Large intestine (tissue), 3 donors: ENCODE measurements around the gene SPEG. TPM values are rescaled to one million over a fixed set of nuclear protein-coding genes. Genes with fewer than 3 reads are reported as not detected.

Source experiments
- DNase-seq, 2 donors: peaks; one replicate each; pipeline versions ENCODE4 v3.0.0 to v3.0.0-alpha.2; 2013
- H3K27ac ChIP-seq: one replicate; pipeline ENCODE4 v1.5.1; 2013; ENCODE audit warnings: low read length
- H3K27me3 ChIP-seq: 2 replicates; pipeline ENCODE4 v1.6.1; 2013; ENCODE audit warnings: low read length; ENCODE audit not compliant: control insufficient read depth, insufficient read depth
- H3K36me3 ChIP-seq: 2 replicates; pipeline ENCODE4 v1.6.1; 2013; ENCODE audit warnings: low read length; ENCODE audit not compliant: control insufficient read depth, insufficient read depth
- H3K4me1 ChIP-seq: one replicate; pipeline ENCODE4 v1.6.1; 2013; ENCODE audit warnings: low read length; ENCODE audit not compliant: control insufficient read depth, insufficient read depth
- H3K4me3 ChIP-seq: one replicate; pipeline ENCODE4 v1.5.1; 2013; ENCODE audit warnings: low read length
- H3K9me3 ChIP-seq: one replicate; pipeline ENCODE4 v1.6.1; 2013; ENCODE audit warnings: mild to moderate bottlenecking, low read depth, low read length, moderate library complexity; ENCODE audit not compliant: control insufficient read depth
- WGBS: methylation state at CpG from one replicate; pipeline ENCODE4 v1.1.5; 2013; ENCODE audit warnings: low lambda C conversion rate; ENCODE audit not compliant: insufficient coverage; 5-methylcytosine and 5-hydroxymethylcytosine counted together
- polyA plus RNA-seq: library from polyadenylated mRNA; unstranded; fragments of 120-200 nt; gene quantifications from one replicate; pipeline ENCODE4 v1.2.1, GENCODE V29; 2013

SPEG gene
- polyA plus RNA-seq, 1 donor = 35.1 TPM

DNA sequence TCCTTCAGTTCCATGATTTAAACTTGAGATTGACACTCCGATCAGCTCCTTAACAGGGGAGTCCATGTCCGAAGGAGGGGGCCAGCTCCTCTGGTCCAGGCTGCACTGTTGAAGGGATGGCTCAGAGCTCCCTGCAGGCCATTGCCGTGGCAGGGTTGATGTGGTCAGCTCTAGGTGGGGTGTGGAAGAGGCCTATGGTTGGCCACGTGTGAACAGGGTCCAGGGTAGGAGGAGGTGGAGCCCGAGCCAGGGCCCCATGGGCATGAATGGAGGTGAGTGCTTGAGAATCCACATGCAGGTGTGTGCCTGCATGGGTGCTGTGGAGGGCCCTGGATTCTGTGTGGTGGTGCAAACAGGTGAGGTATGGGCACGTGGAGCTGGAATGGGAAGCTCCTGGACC lies 1.1 kb downstream of the SPEG start:
- Histone ChIP-seq H3K36me3 (no peaks in the 10 kb centered on the region), H3K27me3 (peaks cover 50% of the 10 kb centered on the region), H3K4me3 (no peak overlapping the region), H3K4me1 (peaks cover 3% of the 10 kb centered on the region), H3K9me3 (peaks cover 4% of the 10 kb centered on the region), H3K27ac (no peak overlapping the region)
- no CpG with 5 or more reads among the region's 6 CpGs for WGBS
- DNase-seq = no peak

DNA sequence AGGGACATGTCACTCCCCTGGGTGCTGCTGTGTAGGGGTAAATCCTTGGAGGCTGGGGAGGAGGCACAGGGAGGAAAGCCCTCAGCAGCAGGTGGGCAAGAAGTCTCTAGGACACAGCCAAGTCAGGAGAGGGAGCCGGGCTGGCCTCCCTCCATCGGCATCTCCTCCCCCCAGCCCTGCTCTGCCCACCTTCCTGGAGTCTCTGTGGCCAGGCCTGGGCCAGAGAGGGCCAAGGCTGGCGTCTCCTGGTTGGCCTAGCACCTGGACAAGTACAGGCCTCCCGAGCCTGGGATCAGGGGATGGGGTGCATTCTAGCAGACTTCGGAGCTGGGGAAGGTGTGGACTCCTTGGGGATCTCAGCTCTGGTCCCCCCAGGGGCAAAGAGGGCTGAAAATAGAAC lies 1.8 kb downstream of the SPEG start:
- Histone ChIP-seq H3K9me3 (peaks cover 4% of the 10 kb centered on the region), H3K36me3 (no peaks in the 10 kb centered on the region), H3K4me1 (peaks cover 8% of the 10 kb centered on the region), H3K27me3 (peaks cover 58% of the 10 kb centered on the region), H3K27ac (no peak overlapping the region), H3K4me3 (no peak overlapping the region)
- no peak for DNase-seq
- no CpG with 5 or more reads among the region's 5 CpGs for WGBS

DNA sequence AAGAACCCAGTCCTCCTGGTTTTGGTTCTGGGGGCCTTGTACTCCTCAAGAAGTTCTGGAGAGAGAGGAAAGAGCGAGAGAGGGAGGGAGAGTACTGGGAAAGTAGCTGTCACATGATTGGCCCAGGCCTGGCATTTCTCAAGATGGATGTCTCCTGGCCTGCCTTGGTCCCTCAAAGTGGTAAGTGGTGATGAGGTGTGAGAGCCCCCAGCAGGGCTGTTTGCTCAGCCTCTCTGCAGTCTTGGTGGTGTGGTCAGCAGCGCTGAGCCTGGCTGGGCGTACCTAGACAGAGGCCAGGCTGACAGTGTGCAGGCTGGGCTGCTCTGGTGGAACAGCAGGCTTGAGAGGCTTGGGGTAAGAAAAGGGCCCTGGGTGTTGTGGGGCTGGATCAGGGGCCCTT lies 2.5 kb downstream of the SPEG start:
- no peak for DNase-seq
- Histone ChIP-seq H3K36me3 (no peaks in the 10 kb centered on the region), H3K27me3 (peaks cover 59% of the 10 kb centered on the region), H3K4me3 (no peak overlapping the region), H3K4me1 (peaks cover 9% of the 10 kb centered on the region), H3K27ac (no peak overlapping the region), H3K9me3 (peaks cover 4% of the 10 kb centered on the region)
- WGBS = no CpG with 5 or more reads among the region's 3 CpGs

DNA sequence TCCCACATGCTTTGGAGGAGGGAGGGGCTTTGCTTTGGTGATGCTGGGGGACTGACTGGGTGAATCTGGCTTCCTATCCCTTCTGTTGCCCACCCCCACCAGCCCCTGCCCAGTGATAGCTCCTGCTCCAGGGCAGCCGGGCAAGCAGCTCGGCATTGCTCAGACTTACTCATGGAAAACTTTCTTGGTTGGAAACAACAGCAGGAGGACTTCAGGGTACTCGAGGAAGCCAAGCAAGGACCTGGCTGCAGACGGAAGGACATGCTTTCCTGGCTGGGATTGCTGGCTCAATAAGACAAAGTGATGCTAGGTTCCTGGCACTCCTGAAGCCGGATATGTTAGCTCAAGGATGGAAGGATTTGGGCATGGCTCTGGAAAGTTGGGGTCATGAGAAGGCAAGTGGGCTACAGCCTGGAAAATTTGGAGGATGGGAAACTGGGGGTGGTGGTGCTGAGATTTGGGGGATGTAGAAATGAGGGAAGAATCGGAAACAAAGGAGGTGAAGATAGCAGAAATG lies 3.1 kb downstream of the SPEG start:
- Histone ChIP-seq H3K36me3 (no peaks in the 10 kb centered on the region), H3K4me3 (no peak overlapping the region), H3K27me3 (peaks cover 64% of the 10 kb centered on the region), H3K27ac (no peak overlapping the region), H3K9me3 (peaks cover 4% of the 10 kb centered on the region), H3K4me1 (peaks cover 9% of the 10 kb centered on the region)
- WGBS = 100% methylated on average over 2 of the region's 6 CpGs
- DNase-seq = no peak

DNA sequence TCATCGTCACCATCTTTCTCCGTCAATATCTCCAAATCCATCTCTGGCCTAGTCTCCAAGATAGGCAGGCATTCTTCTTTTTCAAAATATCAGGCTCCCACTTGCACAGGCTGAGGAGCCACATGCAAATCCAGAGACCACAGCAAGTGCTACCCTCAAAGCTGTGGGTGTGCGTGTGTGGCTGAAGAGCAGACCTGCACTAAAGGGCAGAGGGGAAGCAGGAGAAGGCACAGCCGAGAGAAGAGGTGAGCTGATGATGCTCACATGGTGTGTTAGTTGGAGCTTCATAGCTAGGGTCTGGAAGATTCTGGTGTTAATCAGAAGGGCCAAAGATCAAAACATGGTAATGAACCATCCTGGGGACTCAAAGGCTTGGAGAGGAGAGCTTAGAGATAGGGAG lies 3.8 kb downstream of the SPEG start:
- Histone ChIP-seq H3K36me3 (no peaks in the 10 kb centered on the region), H3K27me3 (peaks cover 68% of the 10 kb centered on the region), H3K9me3 (peaks cover 4% of the 10 kb centered on the region), H3K4me1 (peaks cover 9% of the 10 kb centered on the region), H3K27ac (no peak overlapping the region), H3K4me3 (no peak overlapping the region)
- no peak for DNase-seq
- WGBS = no CpG with 5 or more reads among the region's 4 CpGs

DNA sequence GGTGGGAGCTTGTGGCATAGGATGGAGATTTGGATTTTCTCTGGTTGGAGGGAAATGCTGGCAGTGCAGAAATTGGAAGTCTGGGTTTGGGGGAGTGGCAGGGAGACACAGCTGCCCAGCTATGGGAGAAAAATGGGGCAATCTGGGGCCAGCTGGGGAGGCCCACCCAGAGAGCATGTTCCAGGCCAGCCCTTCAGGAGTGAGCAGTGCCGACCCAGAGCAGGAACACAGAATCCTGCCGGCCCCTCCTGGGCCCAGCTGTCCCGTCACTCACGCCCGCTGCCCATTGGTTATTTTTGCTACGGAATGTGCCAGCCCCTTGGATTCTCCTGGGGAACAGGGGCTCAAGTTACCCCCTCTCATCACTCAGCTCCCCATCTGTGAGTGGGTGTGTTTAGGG lies 4.9 kb downstream of the SPEG start:
- H3K27me3 ChIP-seq = peaks cover 67% of the 10 kb centered on the region
- no peak overlapping the region for H3K27ac ChIP-seq
- H3K4me1 ChIP-seq = peaks cover 8% of the 10 kb centered on the region
- peaks cover 2% of the 10 kb centered on the region for H3K9me3 ChIP-seq
- H3K36me3 ChIP-seq = no peaks in the 10 kb centered on the region
- WGBS = no CpG with 5 or more reads among the region's 6 CpGs
- no peak for DNase-seq
- H3K4me3 ChIP-seq = no peak overlapping the region

DNA sequence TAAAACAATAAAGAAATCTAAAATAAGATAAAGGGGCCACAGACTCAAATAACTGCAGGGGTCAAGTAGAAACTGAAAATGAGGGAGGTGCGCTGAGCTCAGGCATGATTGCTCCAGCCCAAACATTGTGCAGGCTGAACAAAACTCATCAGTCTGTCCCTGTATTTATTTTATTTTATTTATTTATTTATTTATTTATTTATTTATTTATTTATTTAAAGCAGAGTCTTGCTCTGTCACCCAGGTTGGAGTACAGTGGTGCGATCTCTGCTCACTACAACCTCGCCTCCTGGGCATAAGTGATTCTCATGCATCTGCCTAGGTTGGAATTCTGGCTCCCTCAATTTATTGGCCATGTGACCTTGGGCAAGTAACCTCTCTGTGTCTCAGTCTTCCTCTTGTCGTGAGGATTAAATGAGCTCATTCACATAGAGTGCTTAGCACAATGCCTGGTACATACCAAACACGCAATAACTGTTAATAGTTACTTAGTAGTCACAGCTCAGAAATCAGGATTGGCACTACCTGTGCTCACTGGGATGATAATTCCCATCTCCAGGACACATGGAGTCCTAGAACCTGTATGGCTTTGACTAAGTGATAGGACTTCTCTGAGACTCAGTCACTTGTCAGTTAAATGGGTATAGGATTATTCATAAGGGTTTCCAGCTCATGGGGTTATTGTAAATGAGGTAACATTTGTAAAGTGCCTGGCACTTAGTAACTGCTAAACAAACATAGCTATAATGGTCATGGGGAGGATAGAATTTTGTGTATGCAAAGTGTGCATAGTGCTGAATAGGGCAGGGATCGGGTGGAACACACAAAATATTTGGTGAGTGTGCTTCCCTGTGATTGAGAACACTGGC lies 6.0 kb downstream of the SPEG start:
- WGBS = 83% methylated on average over 1 of the region's 6 CpGs
- no peak for DNase-seq
- H3K27me3 ChIP-seq = peaks cover 65% of the 10 kb centered on the region
- H3K27ac ChIP-seq = no peak overlapping the region
- H3K9me3 ChIP-seq = no peaks in the 10 kb centered on the region
- no peaks in the 10 kb centered on the region for H3K36me3 ChIP-seq
- no peak overlapping the region for H3K4me3 ChIP-seq
- peaks cover 6% of the 10 kb centered on the region for H3K4me1 ChIP-seq

DNA sequence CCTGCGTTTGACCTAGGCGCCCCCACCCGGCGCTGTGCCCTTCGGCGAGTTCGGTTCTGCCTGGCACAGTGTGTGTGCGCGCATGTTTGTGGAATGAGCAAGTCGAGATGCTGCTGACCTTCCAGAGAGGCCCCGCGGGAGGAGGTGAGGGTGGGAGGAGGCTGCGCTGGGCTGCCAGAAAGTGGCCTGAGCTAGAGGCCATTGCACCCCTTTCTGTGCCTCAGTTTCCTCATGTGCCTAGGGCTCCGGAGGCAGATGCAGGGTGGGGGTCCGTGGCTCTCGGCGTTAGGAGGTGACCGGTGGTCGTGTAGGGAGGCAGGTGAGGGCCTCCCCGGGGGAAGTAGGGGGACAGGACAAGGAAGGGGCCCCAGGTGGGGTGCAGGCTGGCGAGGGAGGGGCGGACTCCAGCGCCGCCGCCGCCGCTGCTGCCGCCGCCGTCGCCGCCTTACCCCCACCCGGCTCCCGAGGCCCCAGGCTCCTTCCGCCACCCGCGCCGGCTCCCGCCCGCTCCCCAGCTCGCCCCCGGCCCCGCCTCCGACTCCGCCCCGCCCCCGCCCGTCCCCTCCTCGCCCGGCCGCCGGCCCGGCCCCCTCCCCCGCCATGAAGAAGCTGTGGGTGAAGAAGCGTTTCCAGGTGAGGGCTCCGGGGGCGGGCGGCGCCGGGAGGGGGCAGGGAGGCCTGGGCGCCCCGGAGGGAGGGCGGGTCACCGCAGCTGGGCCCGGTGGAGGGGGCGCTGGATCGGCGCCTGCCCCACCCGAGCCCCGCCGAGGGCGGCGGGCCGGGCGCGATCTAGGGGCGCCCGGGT lies 7.0 kb downstream of the SPEG start:
- Histone ChIP-seq H3K27ac (no peak overlapping the region), H3K27me3 (peaks cover 65% of the 10 kb centered on the region), H3K36me3 (no peaks in the 10 kb centered on the region), H3K4me1 (peaks cover 6% of the 10 kb centered on the region), H3K4me3 (peak overlapping the region; percentile 37), H3K9me3 (no peaks in the 10 kb centered on the region)
- no CpG with 5 or more reads among the region's 78 CpGs for whole genome bisulfite sequencing
- DNase-seq = peak in 1 of 2 donors; percentile 43

DNA sequence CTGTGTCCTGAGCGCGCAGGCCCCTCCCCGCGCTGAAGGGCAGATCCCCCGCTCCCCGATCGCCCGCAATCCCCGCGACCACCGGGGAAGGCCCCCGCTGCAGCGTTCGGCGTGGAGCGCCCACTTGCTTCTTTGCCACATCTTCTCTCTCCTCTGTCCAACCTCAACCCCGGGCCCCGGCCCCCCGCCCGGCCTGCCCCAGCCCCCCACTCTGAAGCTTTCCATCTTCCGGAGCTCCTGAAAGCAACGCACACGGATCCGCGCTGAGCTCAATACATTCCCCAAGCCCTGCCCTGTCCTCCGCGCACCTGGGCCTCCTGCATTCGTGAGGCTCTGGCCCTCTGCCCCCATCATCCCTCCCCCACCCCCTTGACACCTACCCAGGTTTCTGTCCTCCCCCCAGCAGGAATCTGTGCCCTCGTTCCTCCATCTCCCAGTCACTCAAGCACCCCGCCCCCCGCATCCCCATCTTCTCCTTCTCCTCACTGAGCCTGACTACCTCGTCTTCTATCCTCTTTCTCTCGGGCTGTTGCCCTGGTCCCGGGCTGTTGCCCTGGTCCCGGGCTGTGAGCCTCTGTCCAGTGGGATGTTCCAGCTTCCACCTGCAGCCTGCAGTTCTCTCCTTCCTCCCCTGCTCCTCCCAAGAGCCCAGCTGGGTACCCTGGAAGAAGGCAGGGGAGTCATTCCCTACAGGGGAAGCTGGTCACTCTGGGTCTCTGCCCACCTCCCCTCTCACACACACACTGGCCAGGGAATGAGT lies 7.8 kb downstream of the SPEG start:
- Histone ChIP-seq H3K9me3 (no peaks in the 10 kb centered on the region), H3K36me3 (no peaks in the 10 kb centered on the region), H3K27me3 (peaks cover 70% of the 10 kb centered on the region), H3K27ac (no peak overlapping the region), H3K4me1 (peaks cover 6% of the 10 kb centered on the region), H3K4me3 (peak overlapping the region; percentile 13)
- no peak for DNase-seq
- 26% methylated on average over 4 of the region's 35 CpGs for WGBS
